K562 (cell line): ENCODE results near the gene COL11A2. TPM values are rescaled to one million over a fixed set of nuclear protein-coding genes. Genes with fewer than 3 reads are reported as not detected.

Source experiments
- ATAC-seq: fragments of 200-7000 bp; cut with Tn5 transposase; 3 replicates; pipeline ENCODE4 v1.9.1; 2020; ENCODE audit warnings: moderate library complexity
- BruUV-seq: library from RNA; stranded (reverse); fragments of 400-500 nt; replicated peaks from 2 replicates; lab custom pipeline; 2021; lab: Mats Ljungman, UMichigan
- CTCF ChIA-PET: fragments of 300-600 bp; formaldehyde crosslinking; extraction: SDS; loops from one replicate; lab custom pipeline; 2021; ENCODE audit warnings: low intra/inter-chr PET ratio; lab: Yijun Ruan, JAX
- POLR2A ChIA-PET: fragments of 300-600, 350-650 bp; sonication (Branson Sonifier 250); formaldehyde crosslinking; extraction: SDS; loops from one replicate; lab custom pipeline; 2021; ENCODE audit warnings: antibody characterized with exemption, inconsistent platforms; lab: Yijun Ruan, JAX
- DNase-seq, 4 experiments: peaks; one replicate each; pipeline versions ENCODE4 v3.0.0 to v3.0.0-alpha.2; 2011 to 2018; ENCODE audit warnings: low spot score in 3 of 4, mixed read lengths in 3 of 4; ENCODE audit errors: extremely low read depth in 1 of 4
- FAIRE-seq: peaks from 2 replicates; lab custom pipeline; 2011; peaks lifted over from hg19 to GRCh38; lab: Jason Lieb, UNC
- H2AFZ ChIP-seq: 2 replicates; pipeline ENCODE4 v1.6.0; 2011; ENCODE audit warnings: low read depth, low read length, control low read depth, inconsistent platforms
- H3K27ac ChIP-seq: fragments of 200-600 bp; 3 replicates; pipeline ENCODE4 v1.8.0; 2011; ENCODE audit warnings: low read depth, mild to moderate bottlenecking, control low read depth, inconsistent platforms, low read length, moderate library complexity, mixed read lengths; ENCODE audit errors: extremely low read depth
- H3K27me3 ChIP-seq, 2 experiments: fragments of 300-600 bp in 1 of 2; 2 replicates in 1 of 2; 3 replicates in 1 of 2; pipeline versions ENCODE4 v1.6.0 to v1.8.0; 2011; ENCODE audit warnings: inconsistent platforms in 2 of 2, low read length in 2 of 2, mild to moderate bottlenecking in 1 of 2, mixed read lengths in 1 of 2, moderate library complexity in 1 of 2; ENCODE audit not compliant: control insufficient read depth in 2 of 2, insufficient read depth in 2 of 2
- H3K36me3 ChIP-seq: fragments of 300-600 bp; 3 replicates; pipeline ENCODE4 v1.8.0; 2011; ENCODE audit warnings: mild to moderate bottlenecking, low read length, inconsistent platforms; ENCODE audit not compliant: control insufficient read depth, insufficient read depth
- H3K4me1 ChIP-seq, 2 experiments: fragments of 200-600 bp in 1 of 2; replicated peaks in 1 of 2; 2 replicates in 1 of 2; 3 replicates in 1 of 2; pipeline versions ENCODE4 v1.5.1 to v1.8.0; 2011; ENCODE audit warnings: inconsistent platforms in 2 of 2, low read length in 2 of 2, mild to moderate bottlenecking in 1 of 2, mixed read lengths in 1 of 2, moderate library complexity in 1 of 2; ENCODE audit not compliant: control insufficient read depth in 2 of 2, insufficient read depth in 2 of 2
- H3K4me2 ChIP-seq: 2 replicates; pipeline ENCODE4 v1.6.1; 2011; ENCODE audit warnings: low read length, control low read depth, inconsistent platforms, mixed read lengths; ENCODE audit not compliant: insufficient read depth
- H3K4me3 ChIP-seq: fragments of 200-600 bp; sonication (generic), shearing (Covaris generic); 2 replicates; pipeline ENCODE4 v1.5.1; 2016; ENCODE audit warnings: control low read depth, inconsistent platforms
- H3K79me2 ChIP-seq: fragments of 200-600 bp; 3 replicates; pipeline ENCODE4 v1.8.0; 2011; ENCODE audit warnings: low read length, inconsistent platforms; ENCODE audit not compliant: control insufficient read depth, insufficient read depth
- H3K9ac ChIP-seq, 2 experiments: 2 replicates each; pipeline versions ENCODE4 v1.6.0 to v1.6.1; 2011; ENCODE audit warnings: low read depth in 2 of 2, low read length in 2 of 2, control low read depth in 1 of 2, inconsistent platforms in 1 of 2, mild to moderate bottlenecking in 1 of 2, mixed read lengths in 1 of 2; ENCODE audit not compliant: insufficient read depth in 1 of 2
- H3K9me1 ChIP-seq: one replicate; pipeline ENCODE4 v1.6.0; 2011; ENCODE audit warnings: inconsistent platforms, mild to moderate bottlenecking, low read length, moderate library complexity; ENCODE audit not compliant: control insufficient read depth, insufficient read depth
- H3K9me3 ChIP-seq: replicated peaks from 2 replicates; pipeline ENCODE4 v1.5.1; 2011; ENCODE audit warnings: low read depth, low read length, inconsistent platforms; ENCODE audit not compliant: control insufficient read depth, insufficient read depth
- H4K20me1 ChIP-seq: replicated peaks from 2 replicates; pipeline ENCODE4 v1.6.1; 2011; ENCODE audit warnings: low read length, inconsistent platforms, mixed read lengths; ENCODE audit not compliant: control insufficient read depth, insufficient read depth
- MECOM ChIP-seq: fragments of 250-450 bp; sonication (Bioruptor Pico); IDR thresholded peaks from 2 replicates; pipeline ENCODE4 v1.8.0; 2022; ENCODE audit warnings: inconsistent platforms
- POLR2G ChIP-seq: fragments of 200-400 bp; formaldehyde crosslinking; IDR thresholded peaks from 2 replicates; pipeline ENCODE4 v1.6.1; 2017; ENCODE audit warnings: low read depth, mild to moderate bottlenecking, antibody characterized with exemption, low read length, moderate library complexity
- RBFOX2 ChIP-seq: fragments of 200-400 bp; formaldehyde crosslinking; IDR thresholded peaks from 2 replicates; pipeline ENCODE4 v1.6.1; 2017; ENCODE audit warnings: low read depth, mild to moderate bottlenecking, low read length, moderate library complexity
- ZNF586 ChIP-seq: fragments of 450-650 bp; formaldehyde crosslinking; conservative IDR thresholded peaks from 2 replicates; pipeline ENCODE4 v1.4.0; 2020; ENCODE audit warnings: mild to moderate bottlenecking, moderate library complexity
- WGBS: fragments of 100-300 bp; shearing (Covaris generic); methylation state at CpG from one replicate; pipeline ENCODE4 v1.1.6; 2016; ENCODE audit warnings: low coverage, mixed read lengths; ENCODE audit not compliant: insufficient coverage; ENCODE audit errors: missing lambda C conversion rate; 5-methylcytosine and 5-hydroxymethylcytosine counted together
- in situ Hi-C: fragments of 300-500 bp; cut with MboI; formaldehyde crosslinking; loops from 4 replicates; pipeline ENCODE4 v1.15.0; 2018; ENCODE audit warnings: inconsistent platforms, mixed read lengths
- intact Hi-C: fragments of 100-400 bp; cut with micrococcal nuclease; formaldehyde crosslinking; loops from 2 replicates; pipeline ENCODE4 v1.14.2; 2022
- polyA plus RNA-seq, 8 experiments: library from polyadenylated mRNA; depleted of rRNA in 4 of 8; stranded (reverse) in 5 of 8; unstranded in 3 of 8; fragments of >200 nt; fragmentation: Nextera tagmentation in 2 of 8; fragmentation: Illumina TruSeq in 1 of 8; extraction: Ambion mirVana in 2 of 8; extraction: Trizol in 1 of 8; gene quantifications; 2 replicates each; pipeline versions ENCODE4 v1.2.1 to v1.2.3, GENCODE V29; 2011 to 2014; ENCODE audit warnings: inconsistent platforms in 1 of 8, missing spikeins in 1 of 8
- total RNA-seq, 7 experiments: library from RNA; depleted of rRNA in 6 of 7; stranded (reverse); fragments of >200 nt in 6 of 7; fragmentation: Illumina TruSeq in 2 of 7; extraction: Trizol in 2 of 7; gene quantifications; 2 replicates each; pipeline versions ENCODE4 v1.2.1 to v1.2.3, GENCODE V29; 2011 to 2021; ENCODE audit warnings: low replicate concordance in 1 of 7
- TF ChIP-seq, protein P1 (sequence below), 2 experiments: fragments of 150-350 bp in 1 of 2; IDR thresholded peaks; 2 replicates each; pipeline ENCODE4 v1.6.1; 2012 to 2016; ENCODE audit warnings: low read depth in 2 of 2, low read length in 2 of 2, mild to moderate bottlenecking in 1 of 2, moderate library complexity in 1 of 2

COL11A2 gene
- total and polyA plus RNA-seq, 9 of the 15 experiments (the other 6 are each of a cell fraction or from before 2014, with no cell fraction given) = 0.04 to 0.35 (median 0.09) TPM; not detected in 1

DNA sequence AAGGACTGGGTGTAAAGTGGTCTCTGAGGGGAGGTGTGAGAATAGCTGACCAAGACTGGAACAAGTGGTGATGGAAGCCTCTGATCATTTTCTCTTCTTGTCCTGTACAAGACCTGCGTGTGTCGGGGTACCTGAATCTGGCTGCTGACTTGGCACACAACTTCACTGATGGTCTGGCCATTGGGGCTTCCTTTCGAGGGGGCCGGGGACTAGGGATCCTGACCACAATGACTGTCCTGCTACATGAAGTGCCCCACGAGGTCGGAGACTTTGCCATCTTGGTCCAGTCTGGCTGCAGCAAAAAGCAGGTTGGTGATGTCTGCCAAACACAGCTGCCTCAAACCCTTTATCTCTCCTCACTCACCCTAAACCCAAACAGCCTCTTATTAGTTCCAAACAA is 10.5 kb upstream of the COL11A2 start:
- Histone ChIP-seq H3K4me3 (peak overlapping the region; percentile 65), H3K79me2 (peaks cover 76% of the 10 kb centered on the region), H3K9ac (peak overlapping the region; percentile 41 to 100; a peak in 3 of 4 replicates), H2AFZ (no peak overlapping the region), H3K36me3 (peaks cover 36% of the 10 kb centered on the region), H4K20me1 (peaks cover 17% of the 10 kb centered on the region), H3K4me1 (peaks cover 47 to 67% of the 10 kb centered on the region in 2 experiments), H3K9me3 (no peaks in the 10 kb centered on the region), H3K27me3 (no peaks in the 10 kb centered on the region), H3K4me2 (peak overlapping the region; percentile 100), H3K9me1 (peaks cover 3% of the 10 kb centered on the region), H3K27ac (peak overlapping the region; percentile 99; the same call in 1 of the 3 replicates)
- TF ChIP-seq RBFOX2 (peak; percentile 55; the same call in 1 of the 2 replicates), MECOM (CRISPR knock-in tag) (no peak), ZNF586 (CRISPR knock-in tag) (no peak), POLR2G (0 out of 2 replicates have a peak, but pooled peaks have one; percentile 14)
- TF ChIP-seq, protein P1, sequence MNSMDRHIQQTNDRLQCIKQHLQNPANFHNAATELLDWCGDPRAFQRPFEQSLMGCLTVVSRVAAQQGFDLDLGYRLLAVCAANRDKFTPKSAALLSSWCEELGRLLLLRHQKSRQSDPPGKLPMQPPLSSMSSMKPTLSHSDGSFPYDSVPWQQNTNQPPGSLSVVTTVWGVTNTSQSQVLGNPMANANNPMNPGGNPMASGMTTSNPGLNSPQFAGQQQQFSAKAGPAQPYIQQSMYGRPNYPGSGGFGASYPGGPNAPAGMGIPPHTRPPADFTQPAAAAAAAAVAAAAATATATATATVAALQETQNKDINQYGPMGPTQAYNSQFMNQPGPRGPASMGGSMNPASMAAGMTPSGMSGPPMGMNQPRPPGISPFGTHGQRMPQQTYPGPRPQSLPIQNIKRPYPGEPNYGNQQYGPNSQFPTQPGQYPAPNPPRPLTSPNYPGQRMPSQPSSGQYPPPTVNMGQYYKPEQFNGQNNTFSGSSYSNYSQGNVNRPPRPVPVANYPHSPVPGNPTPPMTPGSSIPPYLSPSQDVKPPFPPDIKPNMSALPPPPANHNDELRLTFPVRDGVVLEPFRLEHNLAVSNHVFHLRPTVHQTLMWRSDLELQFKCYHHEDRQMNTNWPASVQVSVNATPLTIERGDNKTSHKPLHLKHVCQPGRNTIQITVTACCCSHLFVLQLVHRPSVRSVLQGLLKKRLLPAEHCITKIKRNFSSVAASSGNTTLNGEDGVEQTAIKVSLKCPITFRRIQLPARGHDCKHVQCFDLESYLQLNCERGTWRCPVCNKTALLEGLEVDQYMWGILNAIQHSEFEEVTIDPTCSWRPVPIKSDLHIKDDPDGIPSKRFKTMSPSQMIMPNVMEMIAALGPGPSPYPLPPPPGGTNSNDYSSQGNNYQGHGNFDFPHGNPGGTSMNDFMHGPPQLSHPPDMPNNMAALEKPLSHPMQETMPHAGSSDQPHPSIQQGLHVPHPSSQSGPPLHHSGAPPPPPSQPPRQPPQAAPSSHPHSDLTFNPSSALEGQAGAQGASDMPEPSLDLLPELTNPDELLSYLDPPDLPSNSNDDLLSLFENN (IDR thresholded peaks at IDR 0.05; ENCODE audit: low read depth in 2 of 2, low read length in 2 of 2) = no peak
- DNase-seq (no peak), FAIRE-seq (no peak), ATAC-seq (no peak)
- BruUV-seq = no TSS peak
- intact Hi-C loops (loop anchor here (5.0 kb wide), 1 partner anchor 1070 kb away; the partner anchor contains the start of gene FKBPL), in situ Hi-C loops (no loop called here)
- 79% methylated on average over 6 of the region's 6 CpGs for WGBS
- CTCF ChIA-PET = no interaction called here
- POLR2A ChIA-PET = interaction anchor here (0.6 to 1.8 kb wide), 5 partner anchors 8 to 113 kb away, joined by 3 to 9 read pairs (median 4); no protein-coding TSS in a partner anchor
